Measurements from ENCODE around the gene PRAMEF17.
"Not testable (repeated sequence)": the region's sequence is repeated elsewhere in the genome, so short reads cannot be mapped to it uniquely, and the experiment has no call there.

PRAMEF17 gene

GRCh38 chr1:13389332-13389731 lies at the start of gene PRAMEF17:
Gene PRAMEF17 (plus strand): TSS chr1:13389632. CDS start chr1:13389658, 26 bp downstream.
- FAIRE-seq; DNase-seq (ENCODE audit: insufficient read length, low spot score): not testable (repeated sequence)

- DNase-seq (ENCODE audit: insufficient read length, low spot score); FAIRE-seq: not testable (repeated sequence)
Observed at GRCh38 chr1:13342496-13342895, 46.9 kb upstream of the PRAMEF17 start.

- FAIRE-seq; DNase-seq (ENCODE audit: insufficient read length, low spot score): not testable (repeated sequence)
Observed at GRCh38 chr1:13347034-13347433, 42.4 kb upstream of the PRAMEF17 start, which contains the start of gene PRAMEF14. Gene PRAMEF14 (minus strand): TSS chr1:13347134. CDS start chr1:13345314, 1,820 bp downstream.

DNA sequence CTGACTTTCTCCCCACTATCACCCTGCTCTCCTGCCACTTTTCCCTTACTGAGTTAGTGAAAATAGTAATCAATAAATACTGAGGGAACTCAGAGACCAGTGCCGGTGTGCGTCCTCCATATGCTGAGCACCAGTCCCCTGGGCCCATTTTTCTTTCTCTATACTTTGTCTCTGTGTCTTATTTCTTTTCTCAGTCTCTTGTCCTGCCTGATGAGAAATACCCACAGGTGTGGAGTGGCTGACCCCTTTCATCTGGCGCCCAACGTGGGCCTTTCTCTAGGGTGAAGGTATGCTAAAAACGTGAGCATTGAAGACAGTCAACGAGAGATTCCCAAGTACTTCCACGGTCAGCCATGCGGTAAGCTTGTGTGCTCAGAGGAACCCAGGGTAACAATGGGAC lies 36.0 kb upstream of the PRAMEF17 start:
- DNase-seq (ENCODE audit: insufficient read length, low spot score); FAIRE-seq: not testable (repeated sequence)

DNA sequence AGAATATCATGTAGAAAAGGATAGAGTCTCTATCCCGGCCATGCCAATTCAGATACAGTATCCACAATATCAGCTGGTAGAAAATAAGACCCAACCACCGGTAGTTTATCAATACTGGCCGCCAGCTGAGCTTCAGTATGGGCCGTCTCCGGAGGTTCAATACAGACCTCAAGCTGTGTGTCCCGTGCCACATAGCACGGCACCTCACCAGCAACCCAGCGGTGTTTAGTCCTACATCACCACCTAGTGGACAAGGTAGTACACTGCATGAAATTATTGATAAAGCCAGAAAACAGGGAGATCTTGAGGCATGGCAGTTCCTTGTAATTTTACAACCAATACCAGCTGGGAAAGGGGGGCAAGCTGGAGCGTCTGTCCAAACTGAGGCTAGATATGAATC lies 35.0 kb upstream of the PRAMEF17 start:
- not testable (repeated sequence) for DNase-seq (ENCODE audit: insufficient read length, low spot score); FAIRE-seq

GRCh38 chr1:13356774-13357173 lies 32.7 kb upstream of the PRAMEF17 start:
- DNase-seq (ENCODE audit: insufficient read length, low spot score): peak; percentile 7
- FAIRE-seq: not testable (repeated sequence)

- not testable (repeated sequence) for DNase-seq (ENCODE audit: insufficient read length, low spot score); FAIRE-seq
Observed at GRCh38 chr1:13362364-13362763, 27.1 kb upstream of the PRAMEF17 start.

DNA sequence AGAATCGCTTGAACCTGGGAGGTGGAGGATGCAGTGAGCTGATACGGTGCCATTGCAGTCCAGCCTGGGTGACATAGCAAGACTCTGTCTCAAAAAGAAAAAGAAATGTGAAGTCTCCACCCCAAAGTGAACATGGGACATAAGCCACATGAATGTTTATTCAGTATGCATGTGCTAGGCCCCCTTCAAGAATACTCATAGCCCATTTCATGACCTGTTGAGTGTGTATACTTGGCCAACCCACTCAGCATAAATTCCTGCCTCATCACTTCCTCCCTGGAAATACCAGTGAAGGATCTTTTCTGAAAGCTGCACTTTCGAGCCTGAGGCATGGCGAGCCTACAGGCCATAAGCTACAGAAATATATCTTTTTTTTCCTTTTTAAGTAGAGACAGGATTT lies 24.5 kb upstream of the PRAMEF17 start:
- FAIRE-seq; DNase-seq (ENCODE audit: insufficient read length, low spot score): not testable (repeated sequence)

DNA sequence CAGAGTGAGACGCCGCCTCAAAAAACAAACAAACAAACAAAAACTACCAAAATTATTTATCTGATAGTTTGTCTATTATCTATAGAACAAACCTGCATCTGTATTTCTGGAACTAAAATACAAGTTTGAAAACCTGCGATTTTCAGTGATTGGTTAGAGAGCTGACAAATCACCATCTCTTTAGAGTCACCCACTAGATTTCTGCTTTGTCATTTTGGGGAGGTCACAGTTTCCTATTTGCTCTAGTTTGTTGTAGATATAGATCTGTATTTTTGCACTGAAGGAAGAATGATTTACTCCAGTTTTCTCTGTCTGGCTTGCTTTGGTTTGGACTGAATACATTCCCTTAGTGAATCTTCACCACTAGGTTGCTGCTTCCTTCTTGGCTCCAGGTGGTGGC lies 22.9 kb upstream of the PRAMEF17 start:
- not testable (repeated sequence) for DNase-seq (ENCODE audit: insufficient read length, low spot score); FAIRE-seq

- FAIRE-seq; DNase-seq (ENCODE audit: insufficient read length, low spot score): not testable (repeated sequence)
Observed at GRCh38 chr1:13368544-13368943, 20.9 kb upstream of the PRAMEF17 start.

DNA sequence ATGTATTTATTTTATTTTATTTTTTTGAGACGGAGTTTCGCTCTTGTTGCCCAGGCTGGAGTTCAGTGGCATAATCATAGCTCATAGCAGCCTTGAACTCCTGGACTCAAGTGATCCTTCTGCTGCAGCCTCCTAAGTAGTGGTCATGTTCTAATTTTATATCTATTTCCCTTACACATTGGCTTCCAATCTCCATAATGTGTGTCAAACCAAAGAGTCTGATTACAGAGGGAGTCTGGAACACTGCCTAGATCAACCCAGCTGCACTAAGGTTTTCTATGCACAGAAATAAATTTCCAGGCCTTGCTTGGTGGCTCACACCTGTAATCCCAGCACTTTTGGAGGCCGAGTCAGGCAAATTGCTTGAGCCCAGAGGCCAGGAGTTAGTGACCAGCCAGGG lies 10.4 kb upstream of the PRAMEF17 start:
- FAIRE-seq: not testable (repeated sequence)

DNA sequence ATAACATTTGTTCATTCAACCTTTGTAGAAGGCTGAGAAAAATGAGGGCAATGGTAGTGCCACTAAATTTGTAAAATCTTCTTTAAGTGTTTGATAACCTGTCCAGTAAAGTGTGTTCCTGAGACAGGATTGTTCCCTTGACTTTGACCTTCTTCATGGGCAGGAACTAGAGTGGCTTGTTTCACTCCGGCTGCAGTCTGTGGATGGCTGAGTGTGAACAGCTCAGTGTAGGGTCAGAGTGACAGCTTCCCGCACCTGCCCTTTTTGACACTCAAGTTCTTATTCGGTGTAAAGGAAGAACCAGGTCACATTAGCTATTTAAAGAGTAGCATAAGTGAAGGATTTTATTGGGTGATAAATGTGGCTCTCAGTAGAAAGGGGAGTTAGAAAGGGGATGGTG lies 9.1 kb upstream of the PRAMEF17 start:
- DNase-seq (ENCODE audit: insufficient read length, low spot score); FAIRE-seq: not testable (repeated sequence)

More for the DNA sequence above, 10.4 kb upstream of the PRAMEF17 start:
- DNase-seq (ENCODE audit: insufficient read length, low spot score): not testable (repeated sequence)

DNA sequence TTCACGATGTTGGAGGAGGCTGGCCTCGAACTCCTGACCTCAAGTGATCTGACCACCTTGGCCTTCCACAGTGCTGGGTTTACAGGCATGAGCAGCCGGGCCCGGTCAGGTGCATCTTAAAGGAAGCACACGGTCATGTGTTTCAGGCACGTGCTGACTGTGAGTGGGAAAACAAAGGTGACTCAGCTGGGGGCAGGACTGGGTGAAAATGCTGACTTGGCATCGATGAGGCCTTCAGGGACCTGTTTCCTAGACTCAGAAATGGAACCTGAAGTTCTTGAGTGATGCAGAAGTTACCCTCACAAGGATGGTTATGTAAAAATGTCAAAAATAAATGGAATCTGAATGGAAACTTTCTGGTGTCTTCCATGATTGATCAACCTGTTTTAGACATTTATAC lies 3.6 kb downstream of the PRAMEF17 start:
- not testable (repeated sequence) for FAIRE-seq; DNase-seq (ENCODE audit: insufficient read length, low spot score)

GRCh38 chr1:13394761-13395160 lies 5.3 kb downstream of the PRAMEF17 start:
- not testable (repeated sequence) for FAIRE-seq; DNase-seq (ENCODE audit: insufficient read length, low spot score)

DNA sequence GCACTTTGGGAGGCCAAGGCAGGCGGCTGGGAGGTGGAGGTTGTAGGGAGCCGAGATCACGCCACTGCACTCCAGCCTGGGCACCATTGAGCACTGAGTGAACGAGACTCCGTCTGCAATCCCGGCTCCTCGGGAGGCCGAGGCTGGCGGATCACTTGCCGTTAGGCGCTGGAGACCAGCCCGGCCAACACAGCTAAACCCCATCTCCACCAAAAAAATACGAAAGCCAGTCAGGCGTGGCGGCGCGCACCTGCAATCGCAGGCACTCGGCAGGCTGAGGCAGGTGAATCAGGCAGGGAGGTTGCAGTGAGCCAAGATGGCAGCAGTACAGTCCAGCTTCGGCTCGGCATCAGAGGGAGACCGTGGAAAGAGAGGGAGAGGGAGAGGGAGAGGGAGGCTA lies 5.9 kb downstream of the PRAMEF17 start:
- not testable (repeated sequence) for DNase-seq (ENCODE audit: insufficient read length, low spot score); FAIRE-seq

DNA sequence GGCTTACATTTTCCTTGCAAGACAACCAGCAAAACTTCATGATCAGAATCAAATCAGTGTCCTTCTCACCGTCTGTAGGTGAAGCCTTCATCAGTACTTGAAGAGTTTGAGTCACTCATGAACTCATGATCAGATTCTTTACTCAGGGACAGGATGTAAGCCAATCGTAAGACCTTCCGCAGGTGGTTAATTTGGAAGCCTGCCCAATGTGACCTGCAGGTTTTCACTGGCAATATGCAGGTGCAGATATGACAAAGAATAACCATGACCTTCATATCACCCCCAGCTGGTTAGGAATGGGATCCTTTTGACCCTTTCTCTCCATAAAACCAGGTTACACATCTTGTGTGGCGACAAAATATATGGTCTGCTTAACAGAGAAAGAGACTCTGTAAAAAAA lies 18.4 kb downstream of the PRAMEF17 start:
- FAIRE-seq (no peak), DNase-seq (ENCODE audit: insufficient read length, low spot score) (no peak)

DNA sequence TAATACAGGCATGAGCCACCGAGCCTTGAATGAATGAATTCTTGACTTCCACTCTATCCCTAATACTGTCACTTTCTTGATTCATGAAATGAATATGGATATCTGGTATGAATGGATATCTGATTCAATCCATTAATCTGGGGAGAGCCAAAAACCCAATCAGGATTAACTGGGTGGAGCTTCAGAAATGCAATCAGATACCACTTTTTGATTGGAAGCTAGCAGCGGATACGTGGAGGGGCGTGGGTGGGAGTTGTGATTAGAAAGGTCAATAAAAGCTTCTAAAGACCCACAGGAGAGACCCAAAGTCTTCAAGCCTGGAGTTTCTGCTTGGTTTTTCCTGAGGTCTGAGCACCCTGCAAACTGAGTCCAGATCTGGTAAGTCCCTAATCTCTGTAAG lies 20.7 kb downstream of the PRAMEF17 start, which contains the start of gene PRAMEF20:
Gene PRAMEF20 (plus strand): TSS at position 301 of the 400 bp plus-strand sequence. CDS start 5,905 bp downstream, outside the sequence.
- DNase-seq (ENCODE audit: insufficient read length, low spot score); FAIRE-seq: not testable (repeated sequence)

DNA sequence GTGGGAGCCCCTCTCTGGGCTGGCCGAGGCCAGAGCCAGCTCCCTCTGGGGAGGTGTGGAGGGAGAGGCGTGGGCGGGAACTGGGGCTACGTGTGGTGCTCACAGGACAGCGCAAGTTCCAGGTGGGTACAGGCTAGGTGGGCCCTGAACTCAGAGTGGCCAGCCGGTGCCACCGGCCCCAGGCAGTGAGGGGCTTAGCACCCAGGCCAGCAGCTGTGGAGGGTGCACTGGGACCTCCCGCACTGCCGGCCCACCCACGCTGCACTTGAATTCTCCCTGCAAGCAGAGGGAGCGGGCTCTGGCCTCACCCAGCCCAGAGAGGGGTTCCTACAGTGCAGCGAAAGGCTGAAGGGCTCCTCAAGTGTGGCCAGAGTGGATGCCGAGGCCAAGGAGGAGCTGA lies 41.1 kb downstream of the PRAMEF17 start:
- DNase-seq (ENCODE audit: insufficient read length, low spot score): no peak
- no peak for FAIRE-seq

DNA sequence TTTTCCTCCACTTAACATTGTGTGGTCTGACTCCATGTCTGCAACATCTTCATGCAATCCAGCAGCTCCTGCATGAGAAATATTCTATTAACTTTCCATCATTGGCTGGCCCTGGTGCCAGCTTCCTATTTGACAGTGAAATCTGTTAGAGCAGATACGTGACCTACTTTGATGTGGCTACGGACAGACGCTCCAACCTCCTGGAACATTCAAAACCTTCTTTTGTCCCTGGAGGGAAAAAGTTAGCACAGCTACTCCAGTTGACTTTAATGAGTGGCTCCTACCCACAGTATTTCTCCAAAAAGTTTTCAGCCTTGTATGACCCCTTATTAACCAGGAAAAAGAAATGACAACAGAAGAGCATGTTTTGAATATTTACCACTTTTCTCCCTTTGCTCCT lies 42.8 kb downstream of the PRAMEF17 start:
- no peak for FAIRE-seq
- DNase-seq (ENCODE audit: insufficient read length, low spot score): no peak

DNA sequence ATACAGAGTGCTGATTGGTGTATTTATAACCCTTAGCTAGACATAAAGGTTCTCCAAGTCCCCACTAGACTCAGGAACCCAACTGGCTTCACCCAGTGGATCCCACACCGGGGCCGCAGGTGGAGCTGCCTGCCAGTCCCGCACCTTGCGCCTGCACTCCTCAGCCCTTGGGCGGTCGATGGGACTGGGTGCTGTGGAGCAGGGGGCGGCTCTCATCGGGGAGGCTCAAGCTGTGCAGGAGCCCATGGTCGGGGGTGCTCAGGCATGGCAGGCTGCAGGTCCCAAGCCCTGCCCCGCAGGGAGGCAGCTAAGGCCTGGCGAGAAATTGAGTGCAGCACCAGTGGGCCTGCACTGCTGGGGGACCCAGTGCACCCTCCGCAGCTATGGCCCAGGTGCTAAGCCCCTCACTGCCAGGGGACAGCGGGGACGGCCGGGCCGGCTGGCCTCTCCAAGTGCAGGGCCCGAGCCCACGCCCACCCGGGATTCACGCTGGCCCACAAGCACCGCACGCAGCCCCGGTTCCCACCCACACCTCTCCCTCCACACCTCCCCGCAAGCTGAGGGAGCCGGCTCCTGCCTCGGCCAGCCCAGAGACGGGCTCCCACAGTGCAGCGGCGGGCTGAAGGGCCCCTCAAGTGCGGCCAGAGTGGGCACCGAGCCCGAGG lies 44.4 kb downstream of the PRAMEF17 start:
- not testable (repeated sequence) for DNase-seq (ENCODE audit: insufficient read length, low spot score); FAIRE-seq

GRCh38 chr1:13435458-13435857 lies 46.0 kb downstream of the PRAMEF17 start:
- FAIRE-seq: no peak
- no peak for DNase-seq (ENCODE audit: insufficient read length, low spot score)
